K562 (cell line): Measurements from ENCODE around the gene RBM12. TPM values are rescaled to one million over a fixed set of nuclear protein-coding genes. Genes with fewer than 3 reads are reported as not detected.

Source experiments
- ATAC-seq: fragments of 200-7000 bp; cut with Tn5 transposase; 3 replicates; pipeline ENCODE4 v1.9.1; 2020; ENCODE audit warnings: moderate library complexity
- BruUV-seq: library from RNA; stranded (reverse); fragments of 400-500 nt; replicated peaks from 2 replicates; lab custom pipeline; 2021; lab: Mats Ljungman, UMichigan
- CTCF ChIA-PET: fragments of 300-600 bp; formaldehyde crosslinking; extraction: SDS; loops from one replicate; lab custom pipeline; 2021; ENCODE audit warnings: low intra/inter-chr PET ratio; lab: Yijun Ruan, JAX
- POLR2A ChIA-PET: fragments of 300-600, 350-650 bp; sonication (Branson Sonifier 250); formaldehyde crosslinking; extraction: SDS; loops from one replicate; lab custom pipeline; 2021; ENCODE audit warnings: antibody characterized with exemption, inconsistent platforms; lab: Yijun Ruan, JAX
- DNase-seq, 4 experiments: peaks; one replicate each; pipeline versions ENCODE4 v3.0.0 to v3.0.0-alpha.2; 2011 to 2018; ENCODE audit warnings: low spot score in 3 of 4, mixed read lengths in 3 of 4; ENCODE audit errors: extremely low read depth in 1 of 4
- FAIRE-seq: peaks from 2 replicates; lab custom pipeline; 2011; peaks lifted over from hg19 to GRCh38; lab: Jason Lieb, UNC
- H2AFZ ChIP-seq: 2 replicates; pipeline ENCODE4 v1.6.0; 2011; ENCODE audit warnings: low read depth, low read length, control low read depth, inconsistent platforms
- H3K27ac ChIP-seq: fragments of 200-600 bp; 3 replicates; pipeline ENCODE4 v1.8.0; 2011; ENCODE audit warnings: low read depth, mild to moderate bottlenecking, control low read depth, inconsistent platforms, low read length, moderate library complexity, mixed read lengths; ENCODE audit errors: extremely low read depth
- H3K27me3 ChIP-seq, 2 experiments: fragments of 300-600 bp in 1 of 2; 2 replicates in 1 of 2; 3 replicates in 1 of 2; pipeline versions ENCODE4 v1.6.0 to v1.8.0; 2011; ENCODE audit warnings: inconsistent platforms in 2 of 2, low read length in 2 of 2, mild to moderate bottlenecking in 1 of 2, mixed read lengths in 1 of 2, moderate library complexity in 1 of 2; ENCODE audit not compliant: control insufficient read depth in 2 of 2, insufficient read depth in 2 of 2
- H3K36me3 ChIP-seq: fragments of 300-600 bp; 3 replicates; pipeline ENCODE4 v1.8.0; 2011; ENCODE audit warnings: mild to moderate bottlenecking, low read length, inconsistent platforms; ENCODE audit not compliant: control insufficient read depth, insufficient read depth
- H3K4me1 ChIP-seq, 2 experiments: fragments of 200-600 bp in 1 of 2; replicated peaks in 1 of 2; 2 replicates in 1 of 2; 3 replicates in 1 of 2; pipeline versions ENCODE4 v1.5.1 to v1.8.0; 2011; ENCODE audit warnings: inconsistent platforms in 2 of 2, low read length in 2 of 2, mild to moderate bottlenecking in 1 of 2, mixed read lengths in 1 of 2, moderate library complexity in 1 of 2; ENCODE audit not compliant: control insufficient read depth in 2 of 2, insufficient read depth in 2 of 2
- H3K4me2 ChIP-seq: 2 replicates; pipeline ENCODE4 v1.6.1; 2011; ENCODE audit warnings: low read length, control low read depth, inconsistent platforms, mixed read lengths; ENCODE audit not compliant: insufficient read depth
- H3K4me3 ChIP-seq: fragments of 200-600 bp; sonication (generic), shearing (Covaris generic); 2 replicates; pipeline ENCODE4 v1.5.1; 2016; ENCODE audit warnings: control low read depth, inconsistent platforms
- H3K79me2 ChIP-seq: fragments of 200-600 bp; 3 replicates; pipeline ENCODE4 v1.8.0; 2011; ENCODE audit warnings: low read length, inconsistent platforms; ENCODE audit not compliant: control insufficient read depth, insufficient read depth
- H3K9ac ChIP-seq, 2 experiments: 2 replicates each; pipeline versions ENCODE4 v1.6.0 to v1.6.1; 2011; ENCODE audit warnings: low read depth in 2 of 2, low read length in 2 of 2, control low read depth in 1 of 2, inconsistent platforms in 1 of 2, mild to moderate bottlenecking in 1 of 2, mixed read lengths in 1 of 2; ENCODE audit not compliant: insufficient read depth in 1 of 2
- H3K9me1 ChIP-seq: one replicate; pipeline ENCODE4 v1.6.0; 2011; ENCODE audit warnings: inconsistent platforms, mild to moderate bottlenecking, low read length, moderate library complexity; ENCODE audit not compliant: control insufficient read depth, insufficient read depth
- H3K9me3 ChIP-seq: replicated peaks from 2 replicates; pipeline ENCODE4 v1.5.1; 2011; ENCODE audit warnings: low read depth, low read length, inconsistent platforms; ENCODE audit not compliant: control insufficient read depth, insufficient read depth
- H4K20me1 ChIP-seq: replicated peaks from 2 replicates; pipeline ENCODE4 v1.6.1; 2011; ENCODE audit warnings: low read length, inconsistent platforms, mixed read lengths; ENCODE audit not compliant: control insufficient read depth, insufficient read depth
- POLR2B ChIP-seq: fragments of 450-650 bp; IDR thresholded peaks from 2 replicates; pipeline ENCODE4 v1.6.1; 2018; ENCODE audit warnings: low read depth; ENCODE audit not compliant: partially characterized antibody
- POLR2G ChIP-seq: fragments of 200-400 bp; formaldehyde crosslinking; IDR thresholded peaks from 2 replicates; pipeline ENCODE4 v1.6.1; 2017; ENCODE audit warnings: low read depth, mild to moderate bottlenecking, antibody characterized with exemption, low read length, moderate library complexity
- RBFOX2 ChIP-seq: fragments of 200-400 bp; formaldehyde crosslinking; IDR thresholded peaks from 2 replicates; pipeline ENCODE4 v1.6.1; 2017; ENCODE audit warnings: low read depth, mild to moderate bottlenecking, low read length, moderate library complexity
- SUPT5H ChIP-seq: fragments of 450-650 bp; IDR thresholded peaks from 2 replicates; pipeline ENCODE4 v1.6.1; 2016
- TCF7 ChIP-seq: sonication (generic); IDR thresholded peaks from 2 replicates; pipeline ENCODE4 v1.6.1; 2016; ENCODE audit warnings: antibody characterized with exemption, borderline replicate concordance
- ZNF507 ChIP-seq: conservative IDR thresholded peaks from 2 replicates; pipeline ENCODE4 v1.6.1; 2017; ENCODE audit warnings: missing genetic modification characterization, missing compliant biosample characterization
- WGBS: fragments of 100-300 bp; shearing (Covaris generic); methylation state at CpG from one replicate; pipeline ENCODE4 v1.1.6; 2016; ENCODE audit warnings: low coverage, mixed read lengths; ENCODE audit not compliant: insufficient coverage; ENCODE audit errors: missing lambda C conversion rate; 5-methylcytosine and 5-hydroxymethylcytosine counted together
- in situ Hi-C: fragments of 300-500 bp; cut with MboI; formaldehyde crosslinking; loops from 4 replicates; pipeline ENCODE4 v1.15.0; 2018; ENCODE audit warnings: inconsistent platforms, mixed read lengths
- intact Hi-C: fragments of 100-400 bp; cut with micrococcal nuclease; formaldehyde crosslinking; loops from 2 replicates; pipeline ENCODE4 v1.14.2; 2022
- polyA plus RNA-seq, 8 experiments: library from polyadenylated mRNA; depleted of rRNA in 4 of 8; stranded (reverse) in 5 of 8; unstranded in 3 of 8; fragments of >200 nt; fragmentation: Nextera tagmentation in 2 of 8; fragmentation: Illumina TruSeq in 1 of 8; extraction: Ambion mirVana in 2 of 8; extraction: Trizol in 1 of 8; gene quantifications; 2 replicates each; pipeline versions ENCODE4 v1.2.1 to v1.2.3, GENCODE V29; 2011 to 2014; ENCODE audit warnings: inconsistent platforms in 1 of 8, missing spikeins in 1 of 8
- total RNA-seq, 7 experiments: library from RNA; depleted of rRNA in 6 of 7; stranded (reverse); fragments of >200 nt in 6 of 7; fragmentation: Illumina TruSeq in 2 of 7; extraction: Trizol in 2 of 7; gene quantifications; 2 replicates each; pipeline versions ENCODE4 v1.2.1 to v1.2.3, GENCODE V29; 2011 to 2021; ENCODE audit warnings: low replicate concordance in 1 of 7
- TF ChIP-seq, protein P1 (sequence below): fragments of 250-450 bp; sonication (Bioruptor Pico); IDR thresholded peaks from 2 replicates; pipeline ENCODE4 v1.8.0; 2021; ENCODE audit warnings: moderate library complexity, mild to moderate bottlenecking, inconsistent platforms
- TF ChIP-seq, protein P2 (sequence below), 2 experiments: IDR thresholded peaks; 2 replicates each; pipeline ENCODE4 v1.6.1; 2011; ENCODE audit warnings: borderline replicate concordance in 1 of 2, control low read depth in 1 of 2, low read depth in 1 of 2, low read length in 1 of 2, mild to moderate bottlenecking in 1 of 2, mixed read lengths in 1 of 2, moderate library complexity in 1 of 2; ENCODE audit not compliant: insufficient read depth in 1 of 2, insufficient read length in 1 of 2, poor library complexity in 1 of 2, severe bottlenecking in 1 of 2; ENCODE audit errors: extremely low read depth in 1 of 2
- TF ChIP-seq, protein P3 (sequence below): fragments of 250-450 bp; sonication (Bioruptor Pico); IDR thresholded peaks from 2 replicates; pipeline ENCODE4 v1.8.0; 2022; ENCODE audit warnings: moderate library complexity, mild to moderate bottlenecking, inconsistent platforms

The RBM12 gene
- total and polyA plus RNA-seq, 9 of the 15 experiments (the other 6 are each of a cell fraction or from before 2014, with no cell fraction given) = 5.0 to 162 (median 73.3) TPM

GRCh38 chr20:35653430-35653734 lies 11.3 kb downstream of the RBM12 start:
- ChIA-PET CTCF (no interaction called here), POLR2A (interaction anchor here (0.6 to 3.8 kb wide), 2 partner anchors 11 to 714 kb away, joined by 3 to 26 read pairs; partner anchors contain the start of genes CPNE1 and RBM12)
- Histone ChIP-seq H2AFZ (no peak overlapping the region), H3K27ac (no peak overlapping the region), H3K4me1 (peaks cover 0 to 2% of the 10 kb centered on the region in 2 experiments; a peak in 1 of 5 replicates), H3K9me1 (no peaks in the 10 kb centered on the region), H3K4me3 (no peak overlapping the region), H3K79me2 (peaks cover 99% of the 10 kb centered on the region), H3K9me3 (no peaks in the 10 kb centered on the region), H4K20me1 (peaks cover 22% of the 10 kb centered on the region; the same call in 1 of the 2 replicates), H3K36me3 (peaks cover 75% of the 10 kb centered on the region), H3K27me3 (no peaks in the 10 kb centered on the region), H3K9ac (no peak overlapping the region), H3K4me2 (no peak overlapping the region)
- FAIRE-seq = no peak
- 0 out of 2 replicates have a peak, but pooled peaks have one; percentile 56 for TF ChIP-seq SUPT5H
- no peak for TF ChIP-seq ZNF507
- no peak for DNase-seq
- 100% methylated on average over 3 of the region's 3 CpGs for WGBS
- no peak for ATAC-seq
- in situ Hi-C loops (no loop called here), intact Hi-C loops (no loop called here)
- no TSS peak for BruUV-seq

DNA sequence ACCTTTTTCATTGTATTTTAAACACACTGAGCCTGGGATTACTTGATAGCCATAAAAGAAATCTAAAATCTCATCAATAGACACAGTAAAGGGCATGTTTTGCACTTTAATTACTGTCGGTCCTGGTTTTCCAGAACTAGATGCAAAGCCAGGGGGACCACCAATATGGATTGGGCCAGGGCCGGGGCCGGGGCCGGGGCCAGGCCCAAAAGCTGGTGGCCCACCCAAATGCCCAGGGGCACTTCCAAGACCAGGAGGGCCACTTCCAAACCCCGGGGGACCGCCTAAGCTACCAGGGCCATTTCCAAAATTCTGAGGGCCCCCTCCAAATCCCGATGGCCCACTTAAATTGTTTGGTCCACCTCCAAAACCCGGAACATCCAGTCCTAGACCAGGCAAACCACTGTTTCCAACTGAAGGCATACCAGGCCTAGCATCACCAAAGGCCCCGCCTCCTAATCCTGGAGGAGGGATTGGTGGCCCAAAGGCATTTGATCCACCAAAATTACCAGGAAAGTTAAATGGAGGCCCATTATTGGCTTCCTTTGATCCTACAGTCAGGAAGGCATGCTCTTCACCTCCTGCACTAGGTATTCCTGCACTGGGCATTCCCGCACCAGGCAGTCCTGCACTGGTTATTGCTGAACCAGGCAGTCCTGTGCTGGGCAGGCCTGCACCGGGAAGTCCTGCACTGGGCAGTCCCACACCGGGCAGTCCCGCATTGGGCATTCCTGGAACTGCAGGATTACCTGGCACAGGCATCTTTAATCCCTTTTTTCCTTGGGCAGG lies 11.9 kb downstream of the RBM12 start:
- DNase-seq = no peak
- in situ Hi-C loops = no loop called here
- TF ChIP-seq POLR2B = peak; percentile 42
- TF ChIP-seq, protein P1, sequence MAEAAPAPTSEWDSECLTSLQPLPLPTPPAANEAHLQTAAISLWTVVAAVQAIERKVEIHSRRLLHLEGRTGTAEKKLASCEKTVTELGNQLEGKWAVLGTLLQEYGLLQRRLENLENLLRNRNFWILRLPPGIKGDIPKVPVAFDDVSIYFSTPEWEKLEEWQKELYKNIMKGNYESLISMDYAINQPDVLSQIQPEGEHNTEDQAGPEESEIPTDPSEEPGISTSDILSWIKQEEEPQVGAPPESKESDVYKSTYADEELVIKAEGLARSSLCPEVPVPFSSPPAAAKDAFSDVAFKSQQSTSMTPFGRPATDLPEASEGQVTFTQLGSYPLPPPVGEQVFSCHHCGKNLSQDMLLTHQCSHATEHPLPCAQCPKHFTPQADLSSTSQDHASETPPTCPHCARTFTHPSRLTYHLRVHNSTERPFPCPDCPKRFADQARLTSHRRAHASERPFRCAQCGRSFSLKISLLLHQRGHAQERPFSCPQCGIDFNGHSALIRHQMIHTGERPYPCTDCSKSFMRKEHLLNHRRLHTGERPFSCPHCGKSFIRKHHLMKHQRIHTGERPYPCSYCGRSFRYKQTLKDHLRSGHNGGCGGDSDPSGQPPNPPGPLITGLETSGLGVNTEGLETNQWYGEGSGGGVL = no peak
- TF ChIP-seq TCF7 = no peak
- peak; percentile 44 for TF ChIP-seq POLR2G
- TF ChIP-seq, protein P2, sequence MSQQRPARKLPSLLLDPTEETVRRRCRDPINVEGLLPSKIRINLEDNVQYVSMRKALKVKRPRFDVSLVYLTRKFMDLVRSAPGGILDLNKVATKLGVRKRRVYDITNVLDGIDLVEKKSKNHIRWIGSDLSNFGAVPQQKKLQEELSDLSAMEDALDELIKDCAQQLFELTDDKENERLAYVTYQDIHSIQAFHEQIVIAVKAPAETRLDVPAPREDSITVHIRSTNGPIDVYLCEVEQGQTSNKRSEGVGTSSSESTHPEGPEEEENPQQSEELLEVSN (IDR thresholded peaks at IDR 0.05; ENCODE audit: borderline replicate concordance in 1 of 2, extremely low read depth in 1 of 2, insufficient read depth in 1 of 2, insufficient read length in 1 of 2, low read depth in 1 of 2, low read length in 1 of 2, poor library complexity in 1 of 2, severe bottlenecking in 1 of 2) = no peak
- TF ChIP-seq, protein P3, sequence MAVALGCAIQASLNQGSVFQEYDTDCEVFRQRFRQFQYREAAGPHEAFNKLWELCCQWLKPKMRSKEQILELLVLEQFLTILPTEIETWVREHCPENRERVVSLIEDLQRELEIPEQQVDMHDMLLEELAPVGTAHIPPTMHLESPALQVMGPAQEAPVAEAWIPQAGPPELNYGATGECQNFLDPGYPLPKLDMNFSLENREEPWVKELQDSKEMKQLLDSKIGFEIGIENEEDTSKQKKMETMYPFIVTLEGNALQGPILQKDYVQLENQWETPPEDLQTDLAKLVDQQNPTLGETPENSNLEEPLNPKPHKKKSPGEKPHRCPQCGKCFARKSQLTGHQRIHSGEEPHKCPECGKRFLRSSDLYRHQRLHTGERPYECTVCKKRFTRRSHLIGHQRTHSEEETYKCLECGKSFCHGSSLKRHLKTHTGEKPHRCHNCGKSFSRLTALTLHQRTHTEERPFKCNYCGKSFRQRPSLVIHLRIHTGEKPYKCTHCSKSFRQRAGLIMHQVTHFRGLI (CRISPR knock-in tag) = no peak
- 0 out of 2 replicates have a peak, but pooled peaks have one; percentile 42 for TF ChIP-seq RBFOX2

More for the DNA sequence above, 11.9 kb downstream of the RBM12 start:
- Histone ChIP-seq H3K27ac (no peak overlapping the region), H3K4me1 (no peaks in the 10 kb centered on the region; a peak in 1 of 5 replicates), H3K4me2 (no peak overlapping the region), H3K4me3 (no peak overlapping the region), H3K27me3 (no peaks in the 10 kb centered on the region), H3K79me2 (peaks cover 97% of the 10 kb centered on the region), H3K36me3 (peaks cover 78% of the 10 kb centered on the region), H4K20me1 (peaks cover 22% of the 10 kb centered on the region; the same call in 1 of the 2 replicates), H2AFZ (no peak overlapping the region), H3K9me3 (no peaks in the 10 kb centered on the region), H3K9ac (no peak overlapping the region), H3K9me1 (no peaks in the 10 kb centered on the region)
- FAIRE-seq (no peak), ATAC-seq (peak; percentile 54)
- intact Hi-C loops = no loop called here
- 95% methylated on average over 13 of the region's 13 CpGs for WGBS
- no TSS peak for BruUV-seq
- ChIA-PET POLR2A (interaction anchor here (0.6 to 3.8 kb wide), 9 partner anchors 7 to 714 kb away, joined by 3 to 26 read pairs (median 4); partner anchors contain the start of genes CPNE1 and RBM12), CTCF (no interaction called here)
